Caco-2 (cell line): ENCODE data around the gene ATP5PD. TPM values are rescaled to one million over a fixed set of nuclear protein-coding genes. Genes with fewer than 3 reads are reported as not detected.
A peak's percentile ranks its signal among the peaks of the same experiment; 100 is the strongest.

Source experiments
- BruUV-seq: library from RNA; stranded (reverse); fragments of 400-500 nt; replicated peaks from 2 replicates; lab custom pipeline; 2021; lab: Mats Ljungman, UMichigan
- CTCF ChIA-PET: fragments of 300-600 bp; sonication (Branson Sonifier 250); formaldehyde crosslinking; loops from one replicate; lab custom pipeline; 2022; ENCODE audit warnings: antibody characterized with exemption; lab: Charles Lee
- POLR2A ChIA-PET: fragments of 300-600 bp; sonication (Branson Sonifier 250); formaldehyde crosslinking; loops from one replicate; lab custom pipeline; 2022; ENCODE audit warnings: antibody characterized with exemption; lab: Charles Lee
- DNase-seq, 2 experiments: peaks; one replicate each; pipeline versions ENCODE4 v3.0.0 to v3.0.0-alpha.2; 2020 to 2022
- H3K27me3 ChIP-seq: replicated peaks from 2 replicates; pipeline ENCODE4 v1.6.0; 2011; ENCODE audit warnings: low read length; ENCODE audit not compliant: control insufficient read depth, insufficient read depth
- H3K36me3 ChIP-seq: 2 replicates; pipeline ENCODE4 v1.5.1; 2011; ENCODE audit warnings: low read length; ENCODE audit not compliant: control insufficient read depth, insufficient read depth
- H3K4me1 ChIP-seq: fragments of 250-450 bp; sonication (Bioruptor Pico); 2 replicates; pipeline ENCODE4 v1.5.1; 2020; ENCODE audit warnings: mild to moderate bottlenecking
- H3K4me3 ChIP-seq: 2 replicates; pipeline ENCODE4 v1.5.1; 2011; ENCODE audit warnings: low read depth, mild to moderate bottlenecking, control low read depth, low read length
- H3K9me3 ChIP-seq: fragments of 250-450 bp; sonication (Bioruptor Pico); 2 replicates; pipeline ENCODE4 v1.5.1; 2020; ENCODE audit warnings: mild to moderate bottlenecking, moderate library complexity
- H3K27ac Mint-ChIP-seq: one replicate; pipeline ENCODE4 v1.8.0; 2022; ENCODE audit warnings: mixed read lengths; ENCODE audit not compliant: unreplicated experiment
- H3K27me3 Mint-ChIP-seq: one replicate; pipeline ENCODE4 v1.8.0; 2022; ENCODE audit warnings: mixed read lengths; ENCODE audit not compliant: insufficient read depth, unreplicated experiment
- H3K36me3 Mint-ChIP-seq: one replicate; pipeline ENCODE4 v1.8.0; 2022; ENCODE audit warnings: mild to moderate bottlenecking, mixed read lengths; ENCODE audit not compliant: insufficient read depth, unreplicated experiment
- H3K4me1 Mint-ChIP-seq: one replicate; pipeline ENCODE4 v1.8.0; 2022; ENCODE audit warnings: low read depth, mixed read lengths; ENCODE audit not compliant: unreplicated experiment
- H3K4me3 Mint-ChIP-seq: one replicate; pipeline ENCODE4 v1.8.0; 2022; ENCODE audit warnings: mild to moderate bottlenecking, moderate library complexity, mixed read lengths; ENCODE audit not compliant: unreplicated experiment
- H3K9me3 Mint-ChIP-seq: one replicate; pipeline ENCODE4 v1.8.0; 2022; ENCODE audit warnings: mixed read lengths; ENCODE audit not compliant: unreplicated experiment
- CTCF ChIP-seq, 2 experiments: fragments of 200-600 bp in 1 of 2; IDR thresholded peaks; 1 replicate in 1 of 2; 2 replicates in 1 of 2; pipeline versions ENCODE4 v1.5.1 to v1.8.0; 2011 to 2022; ENCODE audit warnings: antibody characterized with exemption in 1 of 2, control low read depth in 1 of 2, inconsistent platforms in 1 of 2, low read depth in 1 of 2, low read length in 1 of 2, mild to moderate bottlenecking in 1 of 2, moderate library complexity in 1 of 2; ENCODE audit not compliant: insufficient read depth in 1 of 2, severe bottlenecking in 1 of 2, unreplicated experiment in 1 of 2
- intact Hi-C: fragments of 100-400 bp; cut with micrococcal nuclease; formaldehyde crosslinking; loops from one replicate; pipeline ENCODE4 v1.10.0; 2022; ENCODE audit not compliant: unreplicated experiment
- total RNA-seq: library from RNA; stranded (reverse); gene quantifications from 2 replicates; pipeline ENCODE4 v1.2.3, GENCODE V29; 2022

The ATP5PD gene
- total RNA-seq, 1 experiment from 2014 or later = 316 TPM

GRCh38 chr17:75039238-75039637 is 7.5 kb downstream of the ATP5PD start:
- H3K36me3 ChIP-seq = no peaks in the 10 kb centered on the region; the same call in 1 of the 2 replicates
- peaks cover 58% of the 10 kb centered on the region for H3K36me3 Mint-ChIP-seq
- no peak overlapping the region for H3K27ac Mint-ChIP-seq
- POLR2A ChIA-PET = interaction anchor here (0.6 kb wide), 1 partner anchor 57 kb away, joined by 3 read pairs; no protein-coding TSS in a partner anchor
- H3K4me3 Mint-ChIP-seq = no peak overlapping the region
- CTCF ChIA-PET = no interaction called here
- H3K4me1 ChIP-seq = no peaks in the 10 kb centered on the region
- no peak overlapping the region for H3K4me3 ChIP-seq
- peaks cover 3% of the 10 kb centered on the region for H3K27me3 Mint-ChIP-seq
- H3K9me3 ChIP-seq = no peaks in the 10 kb centered on the region
- intact Hi-C loops = no loop called here
- H3K9me3 Mint-ChIP-seq = no peaks in the 10 kb centered on the region
- no peak for DNase-seq
- no TSS peak for BruUV-seq
- peaks cover 20% of the 10 kb centered on the region for H3K4me1 Mint-ChIP-seq
- H3K27me3 ChIP-seq = no peaks in the 10 kb centered on the region
- no peak for TF ChIP-seq CTCF (IDR thresholded peaks at IDR 0.05; ENCODE audit: insufficient read depth in 1 of 2, low read depth in 1 of 2, low read length in 1 of 2, severe bottlenecking in 1 of 2, unreplicated experiment in 1 of 2)

DNA sequence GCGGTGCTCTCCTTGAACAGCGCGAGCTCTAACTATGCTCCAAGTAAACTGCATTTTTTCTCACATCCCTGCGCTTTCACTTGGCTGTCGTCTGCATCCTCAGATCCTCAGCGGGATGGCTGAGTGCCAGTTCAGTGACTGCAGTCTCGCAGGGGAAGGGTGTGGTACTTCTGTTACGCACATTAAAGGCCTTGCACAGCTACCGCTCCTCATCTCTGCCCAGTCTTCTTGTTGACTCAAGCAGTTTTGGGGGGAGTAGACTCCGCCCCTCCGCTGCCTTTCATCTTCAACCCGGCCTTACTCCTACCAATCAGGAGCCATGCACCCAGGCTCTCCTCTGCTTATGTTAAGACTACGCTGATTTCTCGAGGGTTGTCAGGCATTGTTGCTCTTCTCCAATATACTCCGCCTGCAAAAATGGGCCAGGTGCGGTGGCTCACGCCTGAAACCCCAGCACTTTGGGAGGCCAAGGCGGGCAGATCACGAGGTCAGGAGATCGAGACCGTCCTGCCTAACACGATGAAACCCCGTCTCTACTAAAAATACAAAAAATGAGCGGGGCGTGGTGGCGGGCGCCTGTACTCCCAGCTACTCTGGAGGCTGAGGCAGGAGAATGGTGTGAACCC is 10.0 kb downstream of the ATP5PD start:
- Mint-ChIP-seq H3K9me3 (no peaks in the 10 kb centered on the region), H3K4me1 (peaks cover 30% of the 10 kb centered on the region), H3K36me3 (peaks cover 70% of the 10 kb centered on the region), H3K27ac (peak overlapping the region; percentile 98), H3K27me3 (peaks cover 4% of the 10 kb centered on the region), H3K4me3 (peak overlapping the region; percentile 94)
- Histone ChIP-seq H3K4me1 (no peaks in the 10 kb centered on the region), H3K9me3 (no peaks in the 10 kb centered on the region), H3K27me3 (no peaks in the 10 kb centered on the region), H3K36me3 (no peaks in the 10 kb centered on the region; the same call in 1 of the 2 replicates), H3K4me3 (no peak overlapping the region)
- TF ChIP-seq CTCF (IDR thresholded peaks at IDR 0.05; ENCODE audit: insufficient read depth in 1 of 2, low read depth in 1 of 2, low read length in 1 of 2, severe bottlenecking in 1 of 2, unreplicated experiment in 1 of 2) = no peak
- no TSS peak for BruUV-seq
- no peak for DNase-seq
- ChIA-PET CTCF (interaction anchor here (2.0 kb wide), 1 partner anchor 25 kb away, joined by 21 read pairs; the partner anchor contains the start of gene MRPL58), POLR2A (interaction anchor here (0.7 kb wide), 1 partner anchor 137 kb away, joined by 4 read pairs; no protein-coding TSS in a partner anchor)
- intact Hi-C loops = no loop called here

DNA sequence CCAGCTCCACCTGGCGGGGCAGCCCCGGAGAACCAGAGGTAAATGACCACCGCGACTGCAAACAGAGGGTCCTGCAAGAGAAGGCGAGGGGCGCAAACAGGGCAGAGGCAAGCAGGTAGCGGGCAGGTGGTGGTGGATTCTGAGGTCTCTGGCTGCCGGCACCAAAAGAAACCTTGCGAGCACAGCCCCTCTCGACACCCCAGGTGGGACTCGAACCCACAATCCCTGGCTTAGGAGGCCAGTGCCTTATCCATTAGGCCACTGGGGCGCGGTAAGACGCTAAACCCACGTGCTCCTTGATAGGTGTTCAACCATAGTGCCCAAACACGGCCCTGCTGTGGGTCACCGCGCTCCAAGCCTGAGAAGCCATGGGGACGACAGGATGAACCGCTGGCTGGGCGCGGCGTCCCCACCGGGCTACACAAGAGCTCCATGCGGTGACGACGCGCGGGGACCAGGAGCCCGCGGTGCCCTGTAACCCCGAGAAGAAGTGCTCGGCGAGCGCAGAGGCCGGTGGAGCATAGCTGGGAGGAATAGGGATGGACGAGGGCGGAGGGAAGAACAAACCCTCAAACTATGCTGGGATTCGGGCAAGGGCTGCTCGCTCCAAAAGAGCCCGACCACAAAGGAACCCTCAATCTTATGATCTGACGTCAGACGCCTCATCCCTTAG is 12.4 kb downstream of the ATP5PD start:
- TF ChIP-seq CTCF (IDR thresholded peaks at IDR 0.05; ENCODE audit: insufficient read depth in 1 of 2, low read depth in 1 of 2, low read length in 1 of 2, severe bottlenecking in 1 of 2, unreplicated experiment in 1 of 2) = peak; percentile 14 to 17

More for the DNA sequence above, 12.4 kb downstream of the ATP5PD start:
- Mint-ChIP-seq H3K9me3 (peaks cover 14% of the 10 kb centered on the region), H3K27me3 (peaks cover 4% of the 10 kb centered on the region), H3K4me3 (peak overlapping the region; percentile 94), H3K27ac (peak overlapping the region; percentile 98), H3K4me1 (peaks cover 30% of the 10 kb centered on the region), H3K36me3 (peaks cover 47% of the 10 kb centered on the region)
- no peaks in the 10 kb centered on the region for H3K4me1 ChIP-seq
- peak; percentile 95 to 96 for DNase-seq
- H3K36me3 ChIP-seq = no peaks in the 10 kb centered on the region
- H3K4me3 ChIP-seq = peak overlapping the region; percentile 91
- ChIA-PET CTCF (interaction anchor here (0.7 to 2.0 kb wide), 12 partner anchors 13 to 167 kb away, joined by 3 to 31 read pairs (median 4); partner anchors contain the start of genes CDR2L, MRPL58 and SLC16A5), POLR2A (interaction anchor here (1.0 to 2.4 kb wide), 9 partner anchors 13 to 161 kb away, joined by 3 to 29 read pairs (median 11); partner anchors contain the start of genes ATP5PD, CDR2L, FDXR and KCTD2)
- H3K9me3 ChIP-seq = no peaks in the 10 kb centered on the region
- H3K27me3 ChIP-seq = no peaks in the 10 kb centered on the region
- TSS peak; percentile 45 for BruUV-seq
- intact Hi-C loops = loop anchor here (2.0 kb wide), 1 partner anchor 42 kb away; no protein-coding TSS in a partner anchor
